ENCODE data around the gene STRN. TPM values are rescaled to one million over a fixed set of nuclear protein-coding genes. Genes with fewer than 3 reads are reported as not detected.
"Not testable (repeated sequence)": the region's sequence is repeated elsewhere in the genome, so short reads cannot be mapped to it uniquely, and the experiment has no call there.

Gene STRN
- total RNA-seq, 5 donors from 2014 or later (not counting 1 experiment from before 2014, with no cell fraction given): 27.8 to 31.5 (median 28.6) TPM

DNA sequence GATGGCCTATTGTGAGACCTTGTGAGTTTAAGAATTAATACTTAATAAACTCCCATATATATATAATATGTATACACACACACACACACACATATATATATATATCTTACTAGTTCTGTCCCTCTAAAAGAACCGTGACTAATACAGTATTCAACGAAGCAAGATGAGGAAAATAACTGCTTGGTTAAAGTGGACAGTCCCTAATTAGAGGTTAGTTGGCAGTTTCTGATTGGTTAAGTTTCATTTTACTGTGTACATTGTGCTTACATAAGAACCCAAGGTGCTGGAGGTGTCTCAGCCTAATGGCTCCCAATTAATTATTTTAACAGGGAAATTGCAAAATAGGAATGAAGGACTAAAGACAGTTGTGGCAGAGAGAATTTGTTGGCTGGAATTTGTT is 132.1 kb downstream of the STRN start:
- Mint-ChIP-seq H3K36me3 (no peaks in the 10 kb centered on the region), H3K27me3 (peaks cover 0 to 10% of the 10 kb centered on the region in 2 donors), H3K9me3 (peaks cover 0 to 7% (median 0%) of the 10 kb centered on the region in 3 donors), H3K4me3 (no peak overlapping the region), H3K4me1 (peaks cover 6 to 12% (median 8%) of the 10 kb centered on the region in 3 donors), H3K27ac (no peak overlapping the region)
- Histone ChIP-seq H3K27me3 (replicated peaks in 1 of 2; ENCODE audit: control insufficient read depth in 2 of 2, extremely low read depth in 1 of 2, insufficient read depth in 2 of 2, low read length in 1 of 2) (peaks cover 0 to 2% of the 10 kb centered on the region in 2 experiments), H3K27ac (ENCODE audit: low read length) (no peak overlapping the region), H3K4me1 (ENCODE audit: control insufficient read depth in 1 of 2, extremely low read depth in 1 of 2, insufficient read depth in 2 of 2, low read length in 2 of 2) (peaks cover 0 to 10% of the 10 kb centered on the region in 2 experiments), H3K9me3 (no peaks in the 10 kb centered on the region), H3K4me3 (ENCODE audit: control insufficient read depth in 1 of 2, extremely low read depth in 1 of 2, low read length in 1 of 2) (no peak overlapping the region), H3K36me3 (ENCODE audit: control insufficient read depth in 2 of 2, extremely low read depth in 1 of 2, insufficient read depth in 1 of 2, low read length in 1 of 2) (no peaks in the 10 kb centered on the region)
- DNase-seq (no peak), ATAC-seq (replicated peaks in 1 of 4) (no peak)
- WGBS (ENCODE audit: insufficient coverage): no CpG with 5 or more reads among the region's 2 CpGs
- CTCF ChIA-PET: no interaction called here
- POLR2A ChIA-PET: no interaction called here

DNA sequence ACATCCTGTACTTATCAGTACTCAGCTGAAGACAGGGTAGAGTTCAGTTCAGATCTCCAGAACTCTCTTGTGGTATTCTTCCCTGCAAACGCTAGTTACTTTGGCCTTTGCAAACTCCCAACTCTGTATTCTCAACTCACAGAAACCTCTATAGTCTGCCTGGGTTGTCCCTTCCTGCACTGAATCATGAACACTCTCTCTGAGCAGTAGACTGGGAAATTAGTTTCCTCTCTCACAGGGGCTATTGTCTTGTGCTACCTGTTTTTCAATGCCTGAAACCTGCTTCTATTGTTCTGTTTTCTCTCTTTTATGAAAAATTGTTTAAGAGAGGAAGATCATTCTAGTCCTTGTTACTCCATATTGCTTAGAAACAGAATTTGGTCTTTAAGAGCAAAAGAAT is 135.2 kb downstream of the STRN start:
- Mint-ChIP-seq H3K9me3 (peaks cover 0 to 7% (median 2%) of the 10 kb centered on the region in 3 donors), H3K27me3 (peaks cover 4 to 10% of the 10 kb centered on the region in 2 donors), H3K27ac (no peak overlapping the region), H3K36me3 (no peaks in the 10 kb centered on the region), H3K4me3 (no peak overlapping the region), H3K4me1 (peaks cover 6 to 12% (median 8%) of the 10 kb centered on the region in 3 donors)
- H3K9me3 ChIP-seq: no peaks in the 10 kb centered on the region
- DNase-seq (no peak), ATAC-seq (replicated peaks in 1 of 4) (no peak)
- 20% methylated on average over 1 of the region's 1 CpG for WGBS (ENCODE audit: insufficient coverage)
- H3K4me1 ChIP-seq (ENCODE audit: control insufficient read depth in 1 of 2, extremely low read depth in 1 of 2, insufficient read depth in 2 of 2, low read length in 2 of 2): peaks cover 0 to 10% of the 10 kb centered on the region in 2 experiments
- peaks cover 0 to 2% of the 10 kb centered on the region in 2 experiments for H3K27me3 ChIP-seq (replicated peaks in 1 of 2; ENCODE audit: control insufficient read depth in 2 of 2, extremely low read depth in 1 of 2, insufficient read depth in 2 of 2, low read length in 1 of 2)
- no peak overlapping the region for H3K4me3 ChIP-seq (ENCODE audit: control insufficient read depth in 1 of 2, extremely low read depth in 1 of 2, low read length in 1 of 2)
- CTCF ChIA-PET: no interaction called here
- POLR2A ChIA-PET: no interaction called here
- H3K27ac ChIP-seq (ENCODE audit: low read length): no peak overlapping the region
- no peaks in the 10 kb centered on the region for H3K36me3 ChIP-seq (ENCODE audit: control insufficient read depth in 2 of 2, extremely low read depth in 1 of 2, insufficient read depth in 1 of 2, low read length in 1 of 2)

DNA sequence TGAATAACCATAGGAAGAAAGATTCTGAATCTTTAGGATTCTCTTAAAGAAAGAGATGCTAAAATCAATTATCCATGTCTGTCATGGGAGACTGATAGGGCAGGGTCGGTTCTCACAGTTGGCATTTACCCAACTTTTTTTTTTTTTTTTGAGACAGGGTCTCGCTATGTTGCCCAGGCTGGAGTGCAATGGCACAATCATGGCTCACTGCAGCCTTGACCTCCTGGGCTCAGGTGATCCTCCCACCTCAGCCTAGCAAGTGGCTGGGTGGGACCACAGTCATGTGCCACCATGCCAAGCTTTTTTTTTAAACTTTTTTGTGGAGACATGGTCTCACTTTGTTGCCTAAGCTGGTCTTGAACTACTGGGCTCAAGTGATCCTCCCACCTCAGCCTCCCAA is 141.7 kb downstream of the STRN start:
- H3K9me3 ChIP-seq; DNase-seq; POLR2A ChIA-PET; H3K4me1 ChIP-seq (ENCODE audit: control insufficient read depth in 1 of 2, extremely low read depth in 1 of 2, insufficient read depth in 2 of 2, low read length in 2 of 2); H3K27ac ChIP-seq (ENCODE audit: low read length); H3K4me3 Mint-ChIP-seq; H3K9me3 Mint-ChIP-seq; H3K36me3 Mint-ChIP-seq; H3K27ac Mint-ChIP-seq; H3K4me1 Mint-ChIP-seq; H3K4me3 ChIP-seq (ENCODE audit: control insufficient read depth in 1 of 2, extremely low read depth in 1 of 2, low read length in 1 of 2); ATAC-seq (replicated peaks in 1 of 4); H3K27me3 ChIP-seq (replicated peaks in 1 of 2; ENCODE audit: control insufficient read depth in 2 of 2, extremely low read depth in 1 of 2, insufficient read depth in 2 of 2, low read length in 1 of 2); H3K36me3 ChIP-seq (ENCODE audit: control insufficient read depth in 2 of 2, extremely low read depth in 1 of 2, insufficient read depth in 1 of 2, low read length in 1 of 2): not testable (repeated sequence)
- CTCF ChIA-PET: interaction anchor here in 1 of 2 donors (0.7 kb wide), 1 partner anchor 76 kb away, joined by 5 read pairs; no protein-coding TSS in a partner anchor
- H3K27me3 Mint-ChIP-seq: peaks cover 5 to 11% of the 10 kb centered on the region in 2 donors
- WGBS (ENCODE audit: insufficient coverage): 90% methylated on average over 1 of the region's 2 CpGs

DNA sequence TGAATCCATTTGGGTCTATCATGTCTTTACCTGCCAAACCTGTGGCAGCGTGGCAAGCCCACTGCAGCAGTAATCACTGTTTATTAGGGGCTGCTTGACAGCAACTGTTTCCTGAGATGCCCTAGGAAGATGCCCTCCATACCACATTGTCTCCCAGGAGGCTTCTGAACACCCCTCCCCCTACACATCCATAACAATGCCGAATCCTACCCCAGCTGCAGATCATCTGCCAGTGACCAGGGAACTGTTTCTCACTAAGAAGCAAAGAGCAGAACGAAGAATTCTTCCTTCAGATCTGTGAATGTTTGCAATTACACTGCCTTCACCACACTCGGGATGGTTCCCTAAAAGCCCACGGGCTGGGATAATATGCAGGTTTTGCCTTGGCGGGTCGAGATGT is 142.1 kb downstream of the STRN start:
- no peaks in the 10 kb centered on the region for H3K36me3 Mint-ChIP-seq
- no peak overlapping the region for H3K27ac Mint-ChIP-seq
- peaks cover 5 to 11% of the 10 kb centered on the region in 2 donors for H3K27me3 Mint-ChIP-seq
- Histone ChIP-seq H3K9me3 (no peaks in the 10 kb centered on the region), H3K27ac (ENCODE audit: low read length) (no peak overlapping the region), H3K36me3 (ENCODE audit: control insufficient read depth in 2 of 2, extremely low read depth in 1 of 2, insufficient read depth in 1 of 2, low read length in 1 of 2) (no peaks in the 10 kb centered on the region), H3K4me3 (ENCODE audit: control insufficient read depth in 1 of 2, extremely low read depth in 1 of 2, low read length in 1 of 2) (no peak overlapping the region), H3K27me3 (replicated peaks in 1 of 2; ENCODE audit: control insufficient read depth in 2 of 2, extremely low read depth in 1 of 2, insufficient read depth in 2 of 2, low read length in 1 of 2) (peaks cover 0 to 3% of the 10 kb centered on the region in 2 experiments), H3K4me1 (ENCODE audit: control insufficient read depth in 1 of 2, extremely low read depth in 1 of 2, insufficient read depth in 2 of 2, low read length in 2 of 2) (no peaks in the 10 kb centered on the region)
- no peaks in the 10 kb centered on the region for H3K4me1 Mint-ChIP-seq
- POLR2A ChIA-PET: no interaction called here
- WGBS (ENCODE audit: insufficient coverage): 86% methylated on average over 3 of the region's 7 CpGs
- H3K4me3 Mint-ChIP-seq: no peak overlapping the region
- ATAC-seq (replicated peaks in 1 of 4) (no peak), DNase-seq (no peak)
- CTCF ChIA-PET: no interaction called here
- H3K9me3 Mint-ChIP-seq: peaks cover 0 to 2% (median 0%) of the 10 kb centered on the region in 3 donors

DNA sequence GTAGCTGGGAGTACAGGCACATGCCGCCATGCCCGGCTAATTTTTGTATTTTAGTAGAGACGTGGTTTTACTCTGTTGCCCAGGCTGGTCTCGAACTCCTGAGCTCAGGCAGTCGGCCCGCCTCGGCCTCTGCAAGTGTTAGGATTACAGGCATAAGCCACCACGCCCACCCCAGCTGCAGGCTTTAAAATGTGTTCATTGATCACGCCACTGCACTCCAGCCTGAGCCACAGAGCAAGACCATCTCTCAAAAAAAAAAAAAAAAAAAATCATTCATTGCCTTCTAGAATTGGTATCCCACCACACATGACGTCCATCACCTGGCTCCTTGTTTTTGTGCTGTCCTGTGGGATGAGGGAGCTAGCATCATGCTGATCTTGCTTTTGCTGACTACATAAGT is 142.5 kb downstream of the STRN start:
- no peaks in the 10 kb centered on the region for H3K36me3 ChIP-seq (ENCODE audit: control insufficient read depth in 2 of 2, extremely low read depth in 1 of 2, insufficient read depth in 1 of 2, low read length in 1 of 2)
- H3K4me1 ChIP-seq (ENCODE audit: control insufficient read depth in 1 of 2, extremely low read depth in 1 of 2, insufficient read depth in 2 of 2, low read length in 2 of 2): no peaks in the 10 kb centered on the region
- no peak overlapping the region for H3K4me3 ChIP-seq (ENCODE audit: control insufficient read depth in 1 of 2, extremely low read depth in 1 of 2, low read length in 1 of 2)
- no peak overlapping the region for H3K4me3 Mint-ChIP-seq
- ATAC-seq (replicated peaks in 1 of 4): no peak
- no peak overlapping the region for H3K27ac ChIP-seq (ENCODE audit: low read length)
- CTCF ChIA-PET: no interaction called here
- H3K27ac Mint-ChIP-seq: no peak overlapping the region
- no peaks in the 10 kb centered on the region for H3K9me3 ChIP-seq
- peaks cover 0 to 3% of the 10 kb centered on the region in 2 experiments for H3K27me3 ChIP-seq (replicated peaks in 1 of 2; ENCODE audit: control insufficient read depth in 2 of 2, extremely low read depth in 1 of 2, insufficient read depth in 2 of 2, low read length in 1 of 2)
- no peak for DNase-seq
- H3K9me3 Mint-ChIP-seq: peaks cover 0 to 2% (median 0%) of the 10 kb centered on the region in 3 donors
- POLR2A ChIA-PET: no interaction called here
- H3K4me1 Mint-ChIP-seq: no peaks in the 10 kb centered on the region
- WGBS (ENCODE audit: insufficient coverage): no CpG with 5 or more reads among the region's 10 CpGs
- no peaks in the 10 kb centered on the region for H3K36me3 Mint-ChIP-seq
- peaks cover 5 to 9% of the 10 kb centered on the region in 2 donors for H3K27me3 Mint-ChIP-seq

DNA sequence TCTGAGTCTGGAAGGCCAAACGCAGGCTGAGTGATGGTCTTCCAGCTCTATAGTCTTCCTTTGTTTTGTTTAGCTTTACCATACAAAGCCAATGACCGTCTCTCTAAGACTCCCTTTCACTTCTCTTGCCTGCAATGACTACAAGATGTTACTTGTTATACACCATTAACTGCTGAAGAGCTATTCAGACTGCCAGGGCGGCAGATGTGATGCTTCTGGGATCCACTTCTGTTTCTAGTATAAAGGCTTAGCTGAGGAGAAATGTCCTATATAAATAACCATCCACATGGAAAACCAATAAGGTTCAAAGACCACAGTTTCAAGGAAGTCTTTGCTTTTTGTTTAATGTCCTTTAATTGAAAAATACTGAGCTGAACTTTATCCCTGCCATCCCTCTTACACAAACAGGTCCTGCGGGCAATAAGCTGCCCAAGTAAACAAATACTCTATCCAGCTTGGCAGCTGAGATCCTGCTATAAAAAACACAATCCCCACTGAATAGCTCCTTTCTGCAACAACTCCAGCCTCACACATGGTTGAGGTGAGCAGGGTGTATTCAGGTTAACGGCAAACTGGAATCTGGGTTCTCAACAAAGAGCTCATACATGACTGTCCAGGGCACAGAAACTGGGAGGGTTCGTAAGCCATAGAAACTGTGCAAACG is 145.3 kb downstream of the STRN start:
- ChIA-PET CTCF (no interaction called here), POLR2A (interaction anchor here in 1 of 2 donors (0.6 kb wide), 1 partner anchor 103 kb away, joined by 8 read pairs; no protein-coding TSS in a partner anchor)
- no peaks in the 10 kb centered on the region for H3K4me1 ChIP-seq (ENCODE audit: control insufficient read depth in 1 of 2, extremely low read depth in 1 of 2, insufficient read depth in 2 of 2, low read length in 2 of 2)
- no peaks in the 10 kb centered on the region for H3K36me3 ChIP-seq (ENCODE audit: control insufficient read depth in 2 of 2, extremely low read depth in 1 of 2, insufficient read depth in 1 of 2, low read length in 1 of 2)
- WGBS (ENCODE audit: insufficient coverage): 94% methylated on average over 3 of the region's 7 CpGs
- H3K27ac ChIP-seq (ENCODE audit: low read length): no peak overlapping the region
- no peaks in the 10 kb centered on the region for H3K9me3 Mint-ChIP-seq
- peaks cover 0 to 3% of the 10 kb centered on the region in 2 experiments for H3K27me3 ChIP-seq (replicated peaks in 1 of 2; ENCODE audit: control insufficient read depth in 2 of 2, extremely low read depth in 1 of 2, insufficient read depth in 2 of 2, low read length in 1 of 2)
- H3K4me3 Mint-ChIP-seq: no peak overlapping the region
- peaks cover 5 to 7% of the 10 kb centered on the region in 2 donors for H3K27me3 Mint-ChIP-seq
- no peak overlapping the region for H3K27ac Mint-ChIP-seq
- H3K9me3 ChIP-seq: no peaks in the 10 kb centered on the region
- ATAC-seq (replicated peaks in 1 of 4) (no peak), DNase-seq (no peak)
- no peaks in the 10 kb centered on the region for H3K36me3 Mint-ChIP-seq
- no peaks in the 10 kb centered on the region for H3K4me1 Mint-ChIP-seq
- H3K4me3 ChIP-seq (ENCODE audit: control insufficient read depth in 1 of 2, extremely low read depth in 1 of 2, low read length in 1 of 2): no peak overlapping the region
